Aorta (tissue), 5 donors: Measurements from ENCODE around the gene TRIM50. TPM values are rescaled to one million over a fixed set of nuclear protein-coding genes. Genes with fewer than 3 reads are reported as not detected.

ENCODE experiments used
- ATAC-seq: fragments of 200-7000 bp; cut with Tn5 transposase; one replicate; pipeline ENCODE4 v1.9.1; 2022; ENCODE audit warnings: moderate library complexity; ENCODE audit not compliant: low FRiP score
- DNase-seq, 2 donors: peaks; one replicate each; pipeline ENCODE4 v3.0.0-alpha.2; 2020
- H3K27ac ChIP-seq, 2 donors: one replicate each; pipeline ENCODE4 v1.5.1; 2013; ENCODE audit warnings: low read length in 2 of 2, mild to moderate bottlenecking in 2 of 2, moderate library complexity in 2 of 2, control low read depth in 1 of 2, inconsistent platforms in 1 of 2, low read depth in 1 of 2
- H3K27me3 ChIP-seq, 2 donors: one replicate each; pipeline ENCODE4 v1.6.1; 2013; ENCODE audit warnings: control low read depth in 1 of 2, low read length in 1 of 2, mild to moderate bottlenecking in 1 of 2, moderate library complexity in 1 of 2; ENCODE audit not compliant: insufficient read depth in 2 of 2, control insufficient read depth in 1 of 2
- H3K36me3 ChIP-seq, 2 donors: one replicate each; pipeline ENCODE4 v1.6.1; 2013; ENCODE audit warnings: control low read depth in 1 of 2, low read length in 1 of 2, mild to moderate bottlenecking in 1 of 2; ENCODE audit not compliant: insufficient read depth in 2 of 2, control insufficient read depth in 1 of 2
- H3K4me1 ChIP-seq, 2 donors: one replicate each; pipeline ENCODE4 v1.6.1; 2013; ENCODE audit warnings: low read length in 2 of 2, control low read depth in 1 of 2, mild to moderate bottlenecking in 1 of 2, moderate library complexity in 1 of 2; ENCODE audit not compliant: insufficient read depth in 2 of 2, control insufficient read depth in 1 of 2
- H3K4me3 ChIP-seq, 2 donors: one replicate each; pipeline ENCODE4 v1.5.1; 2013; ENCODE audit warnings: low read length in 2 of 2, control low read depth in 1 of 2, mild to moderate bottlenecking in 1 of 2
- H3K9me3 ChIP-seq: one replicate; pipeline ENCODE4 v1.6.1; 2013; ENCODE audit warnings: mild to moderate bottlenecking, low read length; ENCODE audit not compliant: control insufficient read depth
- WGBS, 2 donors: extraction: QIAGEN DNeasy Blood & Tissue Kit; methylation state at CpG; one replicate each; pipeline ENCODE4 v1.1.7; 2013; 5-methylcytosine and 5-hydroxymethylcytosine counted together
- intact Hi-C, 2 donors: fragments of 100-400 bp; cut with DNase I; formaldehyde crosslinking; loops; one replicate each; pipeline versions ENCODE4 v1.14.2 to v1.15.0; 2022
- polyA plus RNA-seq, 2 donors: library from polyadenylated mRNA; stranded (reverse); fragments of 200-250 nt; gene quantifications; one replicate each; pipeline ENCODE4 v1.2.3, GENCODE V29; 2013
- total RNA-seq, 2 donors: library from RNA; stranded (reverse); fragmentation: NEBNext Ultra II Directional; extraction: Animal tissue kit (Norgen Biotek cat#: 25700); gene quantifications; one replicate each; pipeline ENCODE4 v1.2.1, GENCODE V29; 2021
- donor health status: healthy with polysubstance abuse.
- donor health status: Bipolar disorder and iron deficiency.
- donor health status: DM: no; HTN: no; CAD: no.
- donor health status: DM: no; HTN: no; CAD: no.
- donor health status: DM: yes; HTN: yes; CAD: no.

The TRIM50 gene
- total and polyA plus RNA-seq, 4 donors, result 0.38 to 2.2 TPM; not detected in 2

DNA sequence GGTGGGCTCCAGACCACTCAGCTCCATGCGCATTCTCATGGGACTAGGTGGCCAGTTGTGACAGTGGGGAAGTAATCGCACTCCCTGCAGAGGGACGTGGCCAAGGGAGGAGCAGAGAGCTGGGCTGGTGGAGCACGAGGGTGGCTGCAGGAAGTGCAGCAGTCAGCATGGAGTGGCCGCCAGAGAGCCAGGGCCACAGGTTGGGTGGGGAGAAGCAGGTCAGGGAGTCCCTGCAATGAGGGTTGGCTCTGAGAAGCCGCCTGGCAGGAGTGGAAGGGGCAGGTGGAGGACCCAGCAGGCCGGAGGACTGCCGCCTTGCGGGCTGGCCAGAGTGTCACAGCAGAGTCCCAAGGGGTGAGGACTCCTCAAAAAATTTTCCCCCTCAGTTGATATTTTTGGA is 26.3 kb upstream of the TRIM50 start:
- DNase-seq, result peak in 1 of 2 donors; percentile 69
- H3K4me3 ChIP-seq, result no peak overlapping the region
- H3K27ac ChIP-seq, result no peak overlapping the region
- H3K27me3 ChIP-seq, result no peaks in the 10 kb centered on the region
- WGBS, 2 donors, result 87 to 88% methylated on average over 8 to 9 of the region's 9 CpGs
- intact Hi-C loops, result no loop called here
- H3K4me1 ChIP-seq, result no peaks in the 10 kb centered on the region
- ATAC-seq, result no peak
- H3K9me3 ChIP-seq, result peaks cover 2% of the 10 kb centered on the region
- no peaks in the 10 kb centered on the region for H3K36me3 ChIP-seq

DNA sequence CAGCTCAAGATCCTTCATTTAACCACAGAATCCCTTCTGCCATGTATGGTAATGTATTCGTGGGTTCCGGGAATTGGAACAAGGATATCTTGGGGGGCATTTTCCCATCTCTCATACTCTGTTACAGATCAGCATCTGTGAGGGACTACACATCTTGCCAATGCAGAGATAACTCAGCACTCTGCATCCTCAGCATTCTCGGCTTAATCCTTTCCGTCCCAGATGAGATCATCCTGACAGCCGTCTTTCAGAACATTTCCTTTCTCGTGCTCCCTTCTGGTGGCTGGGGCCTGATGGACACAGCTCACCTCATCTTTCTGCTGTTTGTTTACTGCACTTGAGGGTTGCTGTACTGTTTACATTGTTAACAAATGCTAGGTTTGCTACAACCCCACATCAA is 25.4 kb upstream of the TRIM50 start:
- intact Hi-C loops, result no loop called here
- no peaks in the 10 kb centered on the region for H3K36me3 ChIP-seq
- 83 to 90% methylated on average over 6 of the region's 6 CpGs for WGBS, 2 donors
- ATAC-seq (no peak), DNase-seq (no peak)
- H3K4me1 ChIP-seq, result no peaks in the 10 kb centered on the region
- H3K9me3 ChIP-seq, result peaks cover 2% of the 10 kb centered on the region
- no peak overlapping the region for H3K27ac ChIP-seq
- H3K4me3 ChIP-seq, result no peak overlapping the region
- H3K27me3 ChIP-seq, result no peaks in the 10 kb centered on the region

- H3K36me3 ChIP-seq, result no peaks in the 10 kb centered on the region
- intact Hi-C loops, result no loop called here
- H3K9me3 ChIP-seq, result peaks cover 2% of the 10 kb centered on the region
- H3K27me3 ChIP-seq, result no peaks in the 10 kb centered on the region
- no peak overlapping the region for H3K27ac ChIP-seq
- ATAC-seq (no peak), DNase-seq (no peak)
- 98% methylated on average over 3 of the region's 3 CpGs for WGBS, 2 donors
- H3K4me1 ChIP-seq, result no peaks in the 10 kb centered on the region
- H3K4me3 ChIP-seq, result no peak overlapping the region
These were observed 24.9 kb upstream of the TRIM50 start for GRCh38 chr7:73352784-73353183.

DNA sequence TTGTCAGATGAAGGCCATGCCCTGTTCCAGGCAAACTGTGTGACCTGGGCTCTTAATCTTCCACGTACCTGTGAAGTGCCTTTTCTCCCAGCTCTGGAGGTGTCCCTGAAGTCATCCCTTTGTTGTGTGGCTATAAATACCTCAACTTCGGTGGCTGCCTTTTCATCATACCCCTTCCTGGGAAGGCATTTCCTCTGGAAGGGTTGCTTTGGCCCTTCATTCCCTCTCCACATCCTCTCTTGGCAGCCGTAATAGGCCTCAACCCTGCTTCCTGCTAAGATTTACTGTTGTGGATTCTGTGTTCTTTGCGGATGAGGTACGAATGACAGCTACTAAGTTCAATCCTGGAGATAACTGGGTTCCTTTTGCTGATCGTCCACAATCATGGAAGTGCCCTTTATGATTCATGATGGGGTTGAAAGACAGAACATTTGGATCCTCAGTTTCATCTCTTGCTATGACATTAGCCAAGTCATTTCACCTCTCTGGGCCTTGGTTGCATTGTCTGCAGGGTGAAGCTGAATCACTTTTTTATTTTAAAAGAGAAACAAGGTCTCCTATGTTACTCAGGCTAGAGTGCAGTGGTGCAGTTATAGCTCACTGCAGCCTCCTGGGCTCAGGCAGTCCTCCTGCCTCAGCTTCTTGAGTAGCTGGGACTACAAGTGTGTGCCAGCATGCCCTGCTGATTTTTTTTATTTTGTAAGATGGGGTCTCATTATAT is 23.7 kb upstream of the TRIM50 start:
- 71 to 72% methylated on average over 6 of the region's 6 CpGs for WGBS, 2 donors
- Histone ChIP-seq H3K9me3 (peaks cover 2% of the 10 kb centered on the region), H3K27ac (no peak overlapping the region), H3K4me3 (no peak overlapping the region), H3K27me3 (no peaks in the 10 kb centered on the region), H3K36me3 (no peaks in the 10 kb centered on the region), H3K4me1 (no peaks in the 10 kb centered on the region)
- no peak for ATAC-seq
- intact Hi-C loops, result no loop called here
- no peak for DNase-seq

GRCh38 chr7:73350306-73351068 is 22.6 kb upstream of the TRIM50 start:
- 61 to 70% methylated on average over 12 of the region's 12 CpGs for WGBS, 2 donors

GRCh38 chr7:73349763-73350162 is 21.9 kb upstream of the TRIM50 start:
- Histone ChIP-seq H3K9me3 (peaks cover 2% of the 10 kb centered on the region), H3K4me1 (no peaks in the 10 kb centered on the region), H3K4me3 (no peak overlapping the region), H3K36me3 (no peaks in the 10 kb centered on the region), H3K27me3 (no peaks in the 10 kb centered on the region), H3K27ac (no peak overlapping the region)
- intact Hi-C loops, result no loop called here
- ATAC-seq (no peak), DNase-seq (no peak)
- 80 to 84% methylated on average over 6 of the region's 6 CpGs for WGBS, 2 donors

More at GRCh38 chr7:73350306-73351068, 22.6 kb upstream of the TRIM50 start:
- DNase-seq (no peak), ATAC-seq (no peak)
- no peaks in the 10 kb centered on the region for H3K4me1 ChIP-seq
- H3K4me3 ChIP-seq, result no peak overlapping the region
- no peak overlapping the region for H3K27ac ChIP-seq
- peaks cover 2% of the 10 kb centered on the region for H3K9me3 ChIP-seq
- no peaks in the 10 kb centered on the region for H3K27me3 ChIP-seq
- H3K36me3 ChIP-seq, result no peaks in the 10 kb centered on the region
- intact Hi-C loops, result no loop called here

DNA sequence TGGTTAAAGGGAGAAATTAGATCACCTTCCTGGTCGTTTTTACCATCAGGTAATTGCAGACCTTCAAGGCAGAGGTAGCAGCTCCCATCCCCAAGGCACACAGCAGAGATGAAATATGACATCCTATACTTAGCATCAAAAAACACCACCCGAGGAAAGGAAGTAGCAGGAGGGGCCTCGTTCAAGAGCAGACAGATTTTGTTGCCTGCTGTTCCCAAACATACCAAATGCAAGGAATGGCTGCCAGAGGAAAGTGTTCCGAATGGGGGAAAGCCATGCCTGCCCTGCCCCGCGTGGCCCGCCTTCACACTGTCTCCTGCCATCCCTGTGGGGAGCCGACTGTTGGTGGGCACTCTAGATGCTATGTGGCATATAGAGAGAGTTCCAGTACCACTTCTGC is 18.1 kb upstream of the TRIM50 start:
- DNase-seq, result no peak
- Histone ChIP-seq H3K27ac (no peak overlapping the region), H3K4me3 (no peak overlapping the region), H3K4me1 (no peaks in the 10 kb centered on the region), H3K9me3 (no peaks in the 10 kb centered on the region), H3K27me3 (no peaks in the 10 kb centered on the region), H3K36me3 (no peaks in the 10 kb centered on the region)
- intact Hi-C loops, result no loop called here
- ATAC-seq, result no peak
- 46 to 47% methylated on average over 8 of the region's 8 CpGs for WGBS, 2 donors

DNA sequence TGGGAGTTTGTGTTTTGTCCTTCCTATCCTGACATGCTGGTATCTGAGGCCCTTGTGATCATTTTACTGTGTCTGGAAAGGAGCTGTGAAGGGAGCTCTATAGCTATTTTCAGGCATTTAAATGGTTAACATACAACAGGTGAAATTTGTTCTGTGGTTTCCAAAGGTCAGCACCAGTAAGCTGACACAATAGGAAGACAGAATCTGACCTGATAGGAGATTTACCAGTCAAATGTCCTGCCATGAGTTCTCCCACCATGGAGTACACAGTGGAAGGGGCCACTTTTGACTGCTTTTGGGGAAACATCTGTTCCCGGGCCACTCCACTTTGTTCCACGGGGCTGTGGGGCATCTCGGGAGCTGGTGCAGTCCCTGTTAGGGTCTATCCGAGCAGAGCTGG is 17.7 kb upstream of the TRIM50 start:
- H3K36me3 ChIP-seq, result no peaks in the 10 kb centered on the region
- no peak overlapping the region for H3K27ac ChIP-seq
- no peak overlapping the region for H3K4me3 ChIP-seq
- intact Hi-C loops, result no loop called here
- H3K27me3 ChIP-seq, result no peaks in the 10 kb centered on the region
- no peaks in the 10 kb centered on the region for H3K9me3 ChIP-seq
- WGBS, 2 donors, result 66% methylated on average over 4 of the region's 4 CpGs
- no peaks in the 10 kb centered on the region for H3K4me1 ChIP-seq
- ATAC-seq, result no peak
- no peak for DNase-seq
